Measurements from ENCODE around the gene ATXN1.

DNA sequence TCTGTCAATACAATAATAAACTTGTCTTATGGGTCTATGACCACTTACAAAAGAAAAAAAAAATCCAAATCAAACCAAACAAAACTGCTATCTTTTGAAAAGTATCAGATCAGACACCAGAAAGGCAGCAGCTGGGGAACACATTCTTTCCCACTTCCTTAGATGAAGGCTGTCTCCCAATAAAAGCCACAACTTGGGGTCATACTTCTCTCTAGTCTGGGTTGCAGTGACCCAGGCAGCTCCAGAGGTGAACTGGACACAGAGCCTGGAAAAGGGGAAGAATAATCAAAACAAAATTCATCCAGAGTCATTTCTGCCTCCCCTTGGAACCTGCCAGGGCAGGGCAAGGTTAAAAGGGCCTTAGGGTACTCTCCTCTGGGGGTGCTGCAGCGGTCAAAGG is 19.1 kb downstream of the ATXN1 start:
- no peak for TF ChIP-seq POLR2A (IDR thresholded peaks at IDR 0.05; ENCODE audit: low read length)
- TF ChIP-seq GATA1 (IDR thresholded peaks at IDR 0.05; ENCODE audit: low read depth, low read length) = no peak
